ENCODE data around the gene LEMD1. TPM values are rescaled to one million over a fixed set of nuclear protein-coding genes. Genes with fewer than 3 reads are reported as not detected.

Gene LEMD1
- total RNA-seq, 1 experiment from 2014 or later = 17.2 TPM

- peaks cover 52% of the 10 kb centered on the region for H3K36me3 Mint-ChIP-seq (ENCODE audit: insufficient read depth, unreplicated experiment)
- no peak overlapping the region for H3K4me3 Mint-ChIP-seq (ENCODE audit: low read depth, unreplicated experiment)
- no peaks in the 10 kb centered on the region for H3K9me3 Mint-ChIP-seq (ENCODE audit: low read depth, unreplicated experiment)
- TF ChIP-seq, protein P1, sequence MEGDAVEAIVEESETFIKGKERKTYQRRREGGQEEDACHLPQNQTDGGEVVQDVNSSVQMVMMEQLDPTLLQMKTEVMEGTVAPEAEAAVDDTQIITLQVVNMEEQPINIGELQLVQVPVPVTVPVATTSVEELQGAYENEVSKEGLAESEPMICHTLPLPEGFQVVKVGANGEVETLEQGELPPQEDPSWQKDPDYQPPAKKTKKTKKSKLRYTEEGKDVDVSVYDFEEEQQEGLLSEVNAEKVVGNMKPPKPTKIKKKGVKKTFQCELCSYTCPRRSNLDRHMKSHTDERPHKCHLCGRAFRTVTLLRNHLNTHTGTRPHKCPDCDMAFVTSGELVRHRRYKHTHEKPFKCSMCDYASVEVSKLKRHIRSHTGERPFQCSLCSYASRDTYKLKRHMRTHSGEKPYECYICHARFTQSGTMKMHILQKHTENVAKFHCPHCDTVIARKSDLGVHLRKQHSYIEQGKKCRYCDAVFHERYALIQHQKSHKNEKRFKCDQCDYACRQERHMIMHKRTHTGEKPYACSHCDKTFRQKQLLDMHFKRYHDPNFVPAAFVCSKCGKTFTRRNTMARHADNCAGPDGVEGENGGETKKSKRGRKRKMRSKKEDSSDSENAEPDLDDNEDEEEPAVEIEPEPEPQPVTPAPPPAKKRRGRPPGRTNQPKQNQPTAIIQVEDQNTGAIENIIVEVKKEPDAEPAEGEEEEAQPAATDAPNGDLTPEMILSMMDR (IDR thresholded peaks at IDR 0.05; ENCODE audit: unreplicated experiment) = no peak
- peak overlapping the region; percentile 98 for H3K27ac Mint-ChIP-seq (ENCODE audit: unreplicated experiment)
- DNase-seq = no peak
- peaks cover 56% of the 10 kb centered on the region for H3K4me1 Mint-ChIP-seq (ENCODE audit: low read depth, unreplicated experiment)
- BruUV-seq (replicated peaks) = no TSS peak
- peaks cover 41% of the 10 kb centered on the region for H3K27me3 Mint-ChIP-seq (ENCODE audit: unreplicated experiment)
- intact Hi-C loops (cut with micrococcal nuclease; ENCODE audit: unreplicated experiment) = no loop called here
- CTCF ChIA-PET = no interaction called here
These were observed 29.9 kb upstream of the LEMD1 start for GRCh38 chr1:205451759-205452164.

DNA sequence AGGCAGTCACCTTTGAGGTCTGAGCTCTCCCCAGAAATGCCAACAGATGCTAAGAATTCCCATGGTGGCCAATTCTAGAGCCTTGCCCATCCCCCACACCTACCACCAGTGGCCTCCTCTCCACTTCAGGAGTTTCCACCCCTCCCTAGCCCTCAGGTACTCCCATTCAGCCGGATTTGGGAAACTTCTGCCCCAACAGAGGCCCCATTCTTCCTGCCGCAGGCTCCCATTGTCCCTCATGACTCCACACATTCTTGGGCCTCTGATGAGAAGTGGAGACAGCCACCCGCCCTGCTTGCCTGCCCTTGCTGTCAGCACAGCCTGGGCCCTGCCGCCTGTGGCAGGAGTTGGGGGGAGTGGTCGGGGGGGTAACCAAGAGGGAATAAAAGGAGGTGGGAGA is 29.3 kb upstream of the LEMD1 start:
- H3K27me3 Mint-ChIP-seq (ENCODE audit: unreplicated experiment) = peaks cover 35% of the 10 kb centered on the region
- TF ChIP-seq, protein P1 (IDR thresholded peaks at IDR 0.05; ENCODE audit: unreplicated experiment) = no peak
- DNase-seq = no peak
- peak overlapping the region; percentile 98 for H3K27ac Mint-ChIP-seq (ENCODE audit: unreplicated experiment)
- peaks cover 58% of the 10 kb centered on the region for H3K36me3 Mint-ChIP-seq (ENCODE audit: insufficient read depth, unreplicated experiment)
- intact Hi-C loops (cut with micrococcal nuclease; ENCODE audit: unreplicated experiment) = no loop called here
- BruUV-seq (replicated peaks) = no TSS peak
- H3K9me3 Mint-ChIP-seq (ENCODE audit: low read depth, unreplicated experiment) = no peaks in the 10 kb centered on the region
- H3K4me1 Mint-ChIP-seq (ENCODE audit: low read depth, unreplicated experiment) = peaks cover 57% of the 10 kb centered on the region
- CTCF ChIA-PET = interaction anchor here (0.6 to 3.0 kb wide), 3 partner anchors 11 to 27 kb away, joined by 4 to 35 read pairs (median 20); no protein-coding TSS in a partner anchor
- peak overlapping the region; percentile 100 for H3K4me3 Mint-ChIP-seq (ENCODE audit: low read depth, unreplicated experiment)

GRCh38 chr1:205450448-205450847 is 28.6 kb upstream of the LEMD1 start:
- Mint-ChIP-seq H3K4me3 (ENCODE audit: low read depth, unreplicated experiment) (peak overlapping the region; percentile 100), H3K27ac (ENCODE audit: unreplicated experiment) (peak overlapping the region; percentile 98), H3K9me3 (ENCODE audit: low read depth, unreplicated experiment) (no peaks in the 10 kb centered on the region), H3K4me1 (ENCODE audit: low read depth, unreplicated experiment) (peaks cover 50% of the 10 kb centered on the region), H3K27me3 (ENCODE audit: unreplicated experiment) (peaks cover 27% of the 10 kb centered on the region), H3K36me3 (ENCODE audit: insufficient read depth, unreplicated experiment) (peaks cover 61% of the 10 kb centered on the region)
- CTCF ChIA-PET = interaction anchor here (0.6 to 4.0 kb wide), 13 partner anchors 10 to 96 kb away, joined by 3 to 38 read pairs (median 5); no protein-coding TSS in a partner anchor
- BruUV-seq (replicated peaks) = no TSS peak
- peak; percentile 74 for DNase-seq
- intact Hi-C loops (cut with micrococcal nuclease; ENCODE audit: unreplicated experiment) = no loop called here
- TF ChIP-seq, protein P1 (IDR thresholded peaks at IDR 0.05; ENCODE audit: unreplicated experiment) = no peak

DNA sequence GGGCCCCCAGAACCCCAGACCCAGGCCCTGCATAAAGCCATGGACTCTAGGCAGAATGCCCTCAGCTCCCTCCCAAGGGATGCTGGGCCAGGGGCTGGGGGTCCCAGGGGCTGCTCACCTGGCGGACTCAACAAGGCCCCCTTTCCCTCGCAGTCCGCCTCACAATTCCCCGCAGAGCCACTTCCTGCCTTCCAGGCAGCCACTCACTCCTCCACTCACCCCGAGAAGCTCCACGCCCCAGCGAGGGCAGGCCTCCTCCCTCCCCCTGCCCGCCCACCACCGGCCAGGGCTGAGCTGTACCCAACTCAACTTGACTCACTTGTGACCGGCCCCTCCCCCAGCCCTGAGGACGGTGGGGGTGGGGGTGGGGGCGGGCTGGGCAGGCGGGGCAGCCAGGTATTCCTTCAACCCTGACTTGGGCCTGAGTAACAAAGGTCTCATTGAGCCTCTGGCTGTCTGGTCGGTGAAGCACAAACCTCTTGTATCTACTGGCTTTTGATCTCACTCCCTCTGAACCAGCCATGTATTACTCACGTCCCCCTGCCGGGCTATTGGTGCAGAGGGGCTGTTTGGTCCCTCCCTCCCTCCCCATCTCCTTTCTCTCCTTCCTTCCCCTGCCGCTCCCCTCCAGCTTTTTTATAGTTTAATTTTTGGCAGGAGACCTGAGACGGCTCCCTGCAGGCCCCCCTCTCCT is 28.0 kb upstream of the LEMD1 start:
- no TSS peak for BruUV-seq (replicated peaks)
- H3K27me3 Mint-ChIP-seq (ENCODE audit: unreplicated experiment) = peaks cover 22% of the 10 kb centered on the region
- H3K9me3 Mint-ChIP-seq (ENCODE audit: low read depth, unreplicated experiment) = no peaks in the 10 kb centered on the region
- H3K4me1 Mint-ChIP-seq (ENCODE audit: low read depth, unreplicated experiment) = peaks cover 50% of the 10 kb centered on the region
- intact Hi-C loops (cut with micrococcal nuclease; ENCODE audit: unreplicated experiment) = no loop called here
- H3K36me3 Mint-ChIP-seq (ENCODE audit: insufficient read depth, unreplicated experiment) = peaks cover 62% of the 10 kb centered on the region
- peak overlapping the region; percentile 98 for H3K27ac Mint-ChIP-seq (ENCODE audit: unreplicated experiment)
- CTCF ChIA-PET = interaction anchor here (0.6 to 4.0 kb wide), 12 partner anchors 9 to 96 kb away, joined by 3 to 38 read pairs (median 6); no protein-coding TSS in a partner anchor
- peak; percentile 97 for DNase-seq
- peak overlapping the region; percentile 100 for H3K4me3 Mint-ChIP-seq (ENCODE audit: low read depth, unreplicated experiment)
- TF ChIP-seq, protein P1 (IDR thresholded peaks at IDR 0.05; ENCODE audit: unreplicated experiment) = no peak

Measured in Calu3 (cell line).